ENCODE data around the gene CASS4. TPM values are rescaled to one million over a fixed set of nuclear protein-coding genes. Genes with fewer than 3 reads are reported as not detected.
A peak's percentile ranks its signal among the peaks of the same experiment; 100 is the strongest.

The CASS4 gene
- total RNA-seq, 1 donor from 2014 or later: not detected

- H3K27ac ChIP-seq: no peak overlapping the region
- peak overlapping the region; percentile 97 for H3K27ac Mint-ChIP-seq
These were observed 55.9 kb downstream of the CASS4 start for GRCh38 chr20:56467968-56468315.

GRCh38 chr20:56468316-56469076 is 56.4 kb downstream of the CASS4 start, which contains the start of gene RTF2:
TSS of gene RTF2 (plus strand) at chr20:56468627. CDS start at chr20:56468698, 71 bp downstream.
- H3K9ac ChIP-seq: peak within 1 kb of the TSS; percentile 88
- H2AFZ ChIP-seq (replicated peaks): peak within 1 kb of the TSS; percentile 97
- H4K20me1 ChIP-seq (ENCODE audit: low read depth): no peaks in the 10 kb centered on the region
- peak within 1 kb of the TSS; percentile 86 for H3K4me2 ChIP-seq
- H3K4me3 ChIP-seq: peak within 1 kb of the TSS; percentile 96
- peak; percentile 97 for DNase-seq (ENCODE audit: low spot score)
- H3F3A ChIP-seq (ENCODE audit: low read depth): no peaks in the 10 kb centered on the region
- H3K4me1 ChIP-seq: peaks cover 5% of the 10 kb centered on the region
- Mint-ChIP-seq H3K27me3 (ENCODE audit: insufficient read depth, low read depth) (peaks cover 3% of the 10 kb centered on the region), H3K36me3 (no peaks in the 10 kb centered on the region), H3K4me3 (peak within 1 kb of the TSS; percentile 100), H3K27ac (peak within 1 kb of the TSS; percentile 97), H3K4me1 (peaks cover 18% of the 10 kb centered on the region), H3K9me3 (no peaks in the 10 kb centered on the region)
- TF ChIP-seq EZH2 (IDR thresholded peaks at IDR 0.05): no peak
- no peak for TF ChIP-seq CTCF (IDR thresholded peaks at IDR 0.05)
- no peak for TF ChIP-seq EZH2phosphoT487 (IDR thresholded peaks at IDR 0.05)
- H3K79me2 ChIP-seq (ENCODE audit: low read depth): peaks cover 33% of the 10 kb centered on the region
- H3K27me3 ChIP-seq: peaks cover 10% of the 10 kb centered on the region
- H3K36me3 ChIP-seq: peaks cover 4% of the 10 kb centered on the region
- H3K9me3 ChIP-seq (ENCODE audit: low read depth): no peaks in the 10 kb centered on the region
- no peak within 1 kb of the TSS for H3K27ac ChIP-seq

More at GRCh38 chr20:56467968-56468315, 55.9 kb downstream of the CASS4 start:
- no peaks in the 10 kb centered on the region for H3K36me3 ChIP-seq
- Mint-ChIP-seq H3K4me1 (peaks cover 18% of the 10 kb centered on the region), H3K27me3 (ENCODE audit: insufficient read depth, low read depth) (peaks cover 3% of the 10 kb centered on the region), H3K36me3 (no peaks in the 10 kb centered on the region), H3K9me3 (no peaks in the 10 kb centered on the region), H3K4me3 (peak overlapping the region; percentile 100)
- TF ChIP-seq EZH2phosphoT487 (IDR thresholded peaks at IDR 0.05) (no peak), CTCF (IDR thresholded peaks at IDR 0.05) (no peak), EZH2 (IDR thresholded peaks at IDR 0.05) (no peak)
- peak overlapping the region; percentile 97 for H2AFZ ChIP-seq (replicated peaks)
- peak overlapping the region; percentile 96 for H3K4me3 ChIP-seq
- no peak for DNase-seq (ENCODE audit: low spot score)
- H3F3A ChIP-seq (ENCODE audit: low read depth): no peaks in the 10 kb centered on the region
- H3K4me2 ChIP-seq: peak overlapping the region; percentile 86
- peak overlapping the region; percentile 18 for H3K9ac ChIP-seq
- H4K20me1 ChIP-seq (ENCODE audit: low read depth): no peaks in the 10 kb centered on the region
- H3K9me3 ChIP-seq (ENCODE audit: low read depth): no peaks in the 10 kb centered on the region
- H3K79me2 ChIP-seq (ENCODE audit: low read depth): peaks cover 33% of the 10 kb centered on the region
- peaks cover 16% of the 10 kb centered on the region for H3K27me3 ChIP-seq
- H3K4me1 ChIP-seq: peaks cover 5% of the 10 kb centered on the region

- Histone ChIP-seq H3K79me2 (ENCODE audit: low read depth) (peaks cover 33% of the 10 kb centered on the region), H2AFZ (replicated peaks) (peak overlapping the region; percentile 77), H3F3A (ENCODE audit: low read depth) (no peaks in the 10 kb centered on the region), H3K36me3 (peaks cover 6% of the 10 kb centered on the region), H4K20me1 (ENCODE audit: low read depth) (no peaks in the 10 kb centered on the region), H3K4me2 (peak overlapping the region; percentile 86), H3K4me1 (peaks cover 5% of the 10 kb centered on the region), H3K4me3 (peak overlapping the region; percentile 96), H3K9ac (peak overlapping the region; percentile 88), H3K27ac (no peak overlapping the region), H3K9me3 (ENCODE audit: low read depth) (no peaks in the 10 kb centered on the region), H3K27me3 (peaks cover 5% of the 10 kb centered on the region)
- peak overlapping the region; percentile 100 for H3K4me3 Mint-ChIP-seq
- no peak overlapping the region for H3K27ac Mint-ChIP-seq
- peaks cover 3% of the 10 kb centered on the region for H3K27me3 Mint-ChIP-seq (ENCODE audit: insufficient read depth, low read depth)
- H3K9me3 Mint-ChIP-seq: no peaks in the 10 kb centered on the region
- no peaks in the 10 kb centered on the region for H3K36me3 Mint-ChIP-seq
- H3K4me1 Mint-ChIP-seq: peaks cover 18% of the 10 kb centered on the region
- DNase-seq (ENCODE audit: low spot score): no peak
- TF ChIP-seq EZH2phosphoT487 (IDR thresholded peaks at IDR 0.05) (no peak), EZH2 (IDR thresholded peaks at IDR 0.05) (no peak), CTCF (IDR thresholded peaks at IDR 0.05) (no peak)
These were observed 57.0 kb downstream of the CASS4 start for GRCh38 chr20:56469077-56469449.
